Measurements from ENCODE around the gene CRYGS.

Gene CRYGS

DNA sequence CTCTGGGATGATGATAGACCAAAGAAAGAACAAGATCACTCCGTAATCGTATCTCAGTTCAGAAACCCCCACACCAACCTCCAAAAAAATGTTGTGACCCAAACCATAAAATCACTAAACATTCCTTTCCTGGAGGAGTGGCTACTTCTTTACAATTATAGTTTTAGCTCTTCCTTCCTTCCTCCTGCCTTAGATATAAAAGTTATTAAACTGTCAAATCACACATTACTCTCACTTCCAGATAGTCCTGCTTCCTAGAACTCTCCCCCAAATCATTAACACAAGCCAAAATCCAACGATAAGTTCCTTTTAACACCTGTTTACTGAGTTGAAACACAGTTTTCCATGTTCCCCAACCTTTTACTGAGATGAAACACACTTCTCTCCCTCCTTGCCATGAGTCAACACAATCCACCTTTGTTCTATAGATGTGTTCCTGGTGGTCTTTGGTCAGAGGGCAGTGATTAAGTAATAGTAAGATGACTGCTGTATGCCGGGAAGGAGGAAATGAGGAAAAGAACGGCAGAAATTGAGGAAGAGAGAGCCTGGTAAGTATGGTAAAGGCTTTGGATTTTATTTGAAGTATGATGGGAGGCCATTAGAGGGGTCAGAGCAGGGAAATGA lies 8.3 kb upstream of the CRYGS start:
- TF ChIP-seq, protein P1, sequence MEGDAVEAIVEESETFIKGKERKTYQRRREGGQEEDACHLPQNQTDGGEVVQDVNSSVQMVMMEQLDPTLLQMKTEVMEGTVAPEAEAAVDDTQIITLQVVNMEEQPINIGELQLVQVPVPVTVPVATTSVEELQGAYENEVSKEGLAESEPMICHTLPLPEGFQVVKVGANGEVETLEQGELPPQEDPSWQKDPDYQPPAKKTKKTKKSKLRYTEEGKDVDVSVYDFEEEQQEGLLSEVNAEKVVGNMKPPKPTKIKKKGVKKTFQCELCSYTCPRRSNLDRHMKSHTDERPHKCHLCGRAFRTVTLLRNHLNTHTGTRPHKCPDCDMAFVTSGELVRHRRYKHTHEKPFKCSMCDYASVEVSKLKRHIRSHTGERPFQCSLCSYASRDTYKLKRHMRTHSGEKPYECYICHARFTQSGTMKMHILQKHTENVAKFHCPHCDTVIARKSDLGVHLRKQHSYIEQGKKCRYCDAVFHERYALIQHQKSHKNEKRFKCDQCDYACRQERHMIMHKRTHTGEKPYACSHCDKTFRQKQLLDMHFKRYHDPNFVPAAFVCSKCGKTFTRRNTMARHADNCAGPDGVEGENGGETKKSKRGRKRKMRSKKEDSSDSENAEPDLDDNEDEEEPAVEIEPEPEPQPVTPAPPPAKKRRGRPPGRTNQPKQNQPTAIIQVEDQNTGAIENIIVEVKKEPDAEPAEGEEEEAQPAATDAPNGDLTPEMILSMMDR (IDR thresholded peaks at IDR 0.05; ENCODE audit: insufficient read depth, low read depth, low read length, missing control alignments), result no peak
- H3K4me3 ChIP-seq (ENCODE audit: low read depth, low read length), result no peak overlapping the region
- DNase-seq (ENCODE audit: low read depth), result no peak

DNA sequence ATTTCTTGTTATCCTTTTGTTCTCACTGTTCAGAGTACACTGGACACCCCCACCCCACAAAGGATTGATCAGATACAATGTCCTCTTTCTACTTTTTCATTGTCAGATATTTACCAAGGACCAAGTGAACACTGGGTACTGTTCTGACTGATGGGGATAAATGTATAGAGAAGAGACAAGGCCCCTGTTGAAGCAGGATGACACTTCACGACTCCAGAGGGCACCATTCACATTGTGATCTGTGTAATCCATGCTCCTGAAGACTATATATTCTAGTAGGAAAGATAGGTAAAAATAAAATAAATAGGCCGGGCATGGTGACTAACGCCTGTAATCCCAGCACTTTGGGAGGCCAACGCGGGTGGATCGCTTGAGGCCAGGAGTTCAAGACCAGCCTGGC lies 7.2 kb upstream of the CRYGS start:
- no peak for DNase-seq (ENCODE audit: low read depth)

DNA sequence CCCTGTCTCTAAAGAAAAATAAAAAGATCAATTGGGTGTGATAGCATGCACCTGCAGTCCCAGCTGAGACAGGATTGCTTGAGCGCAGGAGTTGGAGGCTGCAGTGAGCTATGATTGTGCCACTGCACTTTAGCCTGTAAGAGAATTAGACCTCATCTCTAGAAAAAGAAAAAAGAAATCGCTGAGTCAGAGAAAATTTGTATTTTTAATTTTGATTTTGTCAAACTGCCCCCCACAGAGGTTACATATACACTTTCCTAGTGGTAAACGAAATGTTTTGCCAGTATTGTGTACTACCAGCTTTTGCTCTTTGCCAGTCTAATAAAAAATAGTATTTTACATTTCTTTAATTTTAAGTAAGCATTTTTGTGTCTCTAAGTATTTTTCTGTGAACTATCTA lies 5.3 kb upstream of the CRYGS start:
- no peak overlapping the region for H3K4me3 ChIP-seq (ENCODE audit: low read depth, low read length)
- no peak for DNase-seq (ENCODE audit: low read depth)
- TF ChIP-seq, protein P1 (IDR thresholded peaks at IDR 0.05; ENCODE audit: insufficient read depth, low read depth, low read length, missing control alignments), result no peak

More for the DNA sequence above, 7.2 kb upstream of the CRYGS start:
- TF ChIP-seq, protein P1 (IDR thresholded peaks at IDR 0.05; ENCODE audit: insufficient read depth, low read depth, low read length, missing control alignments), result no peak
- no peak overlapping the region for H3K4me3 ChIP-seq (ENCODE audit: low read depth, low read length)

DNA sequence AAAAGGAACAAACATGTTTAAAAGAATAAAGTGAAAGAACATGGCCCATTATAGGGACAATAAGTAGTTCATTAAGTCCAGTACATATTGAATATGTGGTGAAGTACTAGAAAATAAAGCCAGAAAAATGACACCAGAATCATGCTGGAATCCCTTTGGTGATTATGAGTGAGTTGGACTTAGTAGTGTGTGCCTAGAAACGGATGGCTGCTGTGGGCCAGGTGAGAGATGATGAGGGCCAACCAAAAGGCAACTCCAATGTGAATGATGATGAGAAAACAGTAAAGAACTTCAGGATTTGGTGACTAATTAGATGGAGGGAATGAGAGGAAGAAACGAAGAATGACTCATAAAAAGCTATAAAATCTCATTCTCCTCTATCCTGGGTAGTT lies 3.3 kb downstream of the CRYGS start:
- TF ChIP-seq, protein P1 (IDR thresholded peaks at IDR 0.05; ENCODE audit: insufficient read depth, low read depth, low read length, missing control alignments), result no peak
- no peak for DNase-seq (ENCODE audit: low read depth)
- no peak overlapping the region for H3K4me3 ChIP-seq (ENCODE audit: low read depth, low read length)

DNA sequence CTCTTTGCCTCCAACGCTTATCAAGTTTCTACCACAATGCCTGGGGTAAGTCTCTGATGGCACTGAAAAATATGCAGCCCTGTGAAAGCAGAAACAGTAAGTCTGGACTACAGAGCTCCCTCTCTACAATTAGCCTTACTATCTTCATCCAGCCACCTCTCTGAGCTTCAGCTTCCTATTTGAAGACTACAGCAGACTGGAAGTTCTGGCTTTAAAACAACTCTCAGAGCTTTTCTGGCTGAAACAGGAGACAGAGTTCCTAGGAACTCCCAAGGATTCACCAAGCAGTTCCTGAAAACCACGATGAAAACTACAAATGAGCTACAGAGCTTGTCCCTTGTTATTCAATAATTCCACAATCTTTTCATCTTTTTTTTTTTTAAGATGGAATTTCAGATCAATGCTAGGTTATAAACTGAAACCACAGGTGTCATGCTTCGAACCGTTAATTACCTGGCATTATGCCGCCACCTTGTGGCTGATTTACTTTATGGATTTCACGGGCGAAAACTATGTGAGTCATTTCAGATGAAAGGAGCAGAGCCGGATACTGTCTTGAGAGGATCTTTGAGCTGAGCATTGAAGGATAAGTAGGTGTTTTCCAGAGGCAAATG lies 3.9 kb downstream of the CRYGS start:
- H3K4me3 ChIP-seq (ENCODE audit: low read depth, low read length), result no peak overlapping the region

DNA sequence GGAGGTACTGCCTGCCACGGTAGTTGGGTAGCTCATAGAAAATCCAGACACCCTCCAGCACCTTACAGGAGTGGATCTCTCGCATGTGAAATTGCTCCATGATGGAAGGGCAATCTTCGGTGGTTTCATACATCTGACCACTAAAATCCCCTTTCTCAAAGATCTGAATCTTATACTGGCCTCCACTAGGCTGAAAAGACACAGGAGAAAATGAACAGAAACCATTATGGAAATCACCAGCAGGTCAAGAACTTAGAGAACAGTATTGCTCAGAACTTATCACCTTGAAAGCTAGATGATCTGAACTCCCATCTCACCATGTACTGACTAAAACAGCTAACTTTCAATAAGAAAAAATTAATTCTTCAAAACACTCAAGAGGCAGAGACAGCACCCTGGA lies 5.4 kb downstream of the CRYGS start:
- TF ChIP-seq, protein P1 (IDR thresholded peaks at IDR 0.05; ENCODE audit: insufficient read depth, low read depth, low read length, missing control alignments), result no peak
- peak; percentile 65 for DNase-seq (ENCODE audit: low read depth)
- no peak overlapping the region for H3K4me3 ChIP-seq (ENCODE audit: low read depth, low read length)

More for the DNA sequence above, 3.9 kb downstream of the CRYGS start:
- TF ChIP-seq, protein P1 (IDR thresholded peaks at IDR 0.05; ENCODE audit: insufficient read depth, low read depth, low read length, missing control alignments), result peak; percentile 48
- DNase-seq (ENCODE audit: low read depth), result peak; percentile 86

All from GM12865 (cell line).